Endothelial cell (in vitro differentiated cells): ENCODE results near the gene CRYL1. TPM values are rescaled to one million over a fixed set of nuclear protein-coding genes. Genes with fewer than 3 reads are reported as not detected.

Source experiments
- DNase-seq: peaks from one replicate; pipeline ENCODE4 v3.0.0; 2021; ENCODE audit warnings: low spot score
- H3K27ac Mint-ChIP-seq: one replicate; pipeline ENCODE4 v1.8.0; 2021; ENCODE audit warnings: mixed read lengths, inconsistent platforms; ENCODE audit not compliant: unreplicated experiment
- H3K27me3 Mint-ChIP-seq: one replicate; pipeline ENCODE4 v1.8.0; 2021; ENCODE audit warnings: mild to moderate bottlenecking, moderate library complexity, mixed read lengths, inconsistent platforms; ENCODE audit not compliant: unreplicated experiment
- H3K36me3 Mint-ChIP-seq: one replicate; pipeline ENCODE4 v1.8.0; 2021; ENCODE audit warnings: mild to moderate bottlenecking, low read depth, mixed read lengths, inconsistent platforms; ENCODE audit not compliant: unreplicated experiment
- H3K4me1 Mint-ChIP-seq: one replicate; pipeline ENCODE4 v1.8.0; 2021; ENCODE audit warnings: mild to moderate bottlenecking, mixed read lengths, inconsistent platforms; ENCODE audit not compliant: unreplicated experiment
- H3K4me3 Mint-ChIP-seq: one replicate; pipeline ENCODE4 v1.8.0; 2021; ENCODE audit warnings: mild to moderate bottlenecking, mixed read lengths, inconsistent platforms; ENCODE audit not compliant: unreplicated experiment
- H3K9me3 Mint-ChIP-seq: one replicate; pipeline ENCODE4 v1.8.0; 2021; ENCODE audit warnings: mixed read lengths, inconsistent platforms; ENCODE audit not compliant: unreplicated experiment
- total RNA-seq: library from RNA; stranded (reverse); fragmentation: NEBNext Ultra II Directional; extraction: Animal tissue kit (Norgen Biotek cat#: 25700); gene quantifications from one replicate; pipeline ENCODE4 v1.2.1, GENCODE V29; 2021; ENCODE audit not compliant: unreplicated experiment
- TF ChIP-seq, protein P1 (sequence below): fragments of 200-600 bp; sonication (generic); IDR thresholded peaks from one replicate; pipeline ENCODE4 v1.5.0; 2021; ENCODE audit warnings: antibody characterized with exemption; ENCODE audit not compliant: unreplicated experiment

Gene CRYL1
- total RNA-seq, 1 donor from 2014 or later, result 4.8 TPM

GRCh38 chr13:20495087-20496023 is 30.3 kb downstream of the CRYL1 start:
- no peaks in the 10 kb centered on the region for H3K9me3 Mint-ChIP-seq
- peak; percentile 61 for DNase-seq
- H3K27ac Mint-ChIP-seq, result no peak overlapping the region
- H3K4me1 Mint-ChIP-seq, result peaks cover under 1% of the 10 kb centered on the region
- H3K27me3 Mint-ChIP-seq, result peaks cover 4% of the 10 kb centered on the region
- TF ChIP-seq, protein P1, sequence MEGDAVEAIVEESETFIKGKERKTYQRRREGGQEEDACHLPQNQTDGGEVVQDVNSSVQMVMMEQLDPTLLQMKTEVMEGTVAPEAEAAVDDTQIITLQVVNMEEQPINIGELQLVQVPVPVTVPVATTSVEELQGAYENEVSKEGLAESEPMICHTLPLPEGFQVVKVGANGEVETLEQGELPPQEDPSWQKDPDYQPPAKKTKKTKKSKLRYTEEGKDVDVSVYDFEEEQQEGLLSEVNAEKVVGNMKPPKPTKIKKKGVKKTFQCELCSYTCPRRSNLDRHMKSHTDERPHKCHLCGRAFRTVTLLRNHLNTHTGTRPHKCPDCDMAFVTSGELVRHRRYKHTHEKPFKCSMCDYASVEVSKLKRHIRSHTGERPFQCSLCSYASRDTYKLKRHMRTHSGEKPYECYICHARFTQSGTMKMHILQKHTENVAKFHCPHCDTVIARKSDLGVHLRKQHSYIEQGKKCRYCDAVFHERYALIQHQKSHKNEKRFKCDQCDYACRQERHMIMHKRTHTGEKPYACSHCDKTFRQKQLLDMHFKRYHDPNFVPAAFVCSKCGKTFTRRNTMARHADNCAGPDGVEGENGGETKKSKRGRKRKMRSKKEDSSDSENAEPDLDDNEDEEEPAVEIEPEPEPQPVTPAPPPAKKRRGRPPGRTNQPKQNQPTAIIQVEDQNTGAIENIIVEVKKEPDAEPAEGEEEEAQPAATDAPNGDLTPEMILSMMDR, result peak; percentile 91
- H3K4me3 Mint-ChIP-seq, result no peak overlapping the region
- H3K36me3 Mint-ChIP-seq, result no peaks in the 10 kb centered on the region

DNA sequence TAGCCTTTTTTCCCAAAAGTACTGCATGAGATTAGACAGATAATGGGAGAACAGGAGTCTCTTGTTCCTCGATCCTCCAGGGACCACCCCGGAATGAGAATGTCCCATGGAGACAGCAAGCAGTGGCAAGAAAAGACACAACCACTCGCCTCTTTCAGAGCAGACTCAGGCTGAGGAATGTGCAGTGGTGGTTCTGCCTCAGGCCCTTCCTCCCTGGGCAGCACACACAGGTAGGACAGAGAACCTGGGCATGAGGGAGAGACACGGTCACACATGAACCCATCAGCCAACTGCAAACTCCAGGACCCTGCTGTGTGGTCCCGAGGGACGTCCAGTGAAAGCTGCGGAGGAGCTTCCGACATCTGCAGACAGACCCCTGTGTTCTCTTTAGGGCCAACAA is 31.0 kb downstream of the CRYL1 start:
- no peak for DNase-seq
- TF ChIP-seq, protein P1, result no peak
- H3K9me3 Mint-ChIP-seq, result no peaks in the 10 kb centered on the region
- H3K4me3 Mint-ChIP-seq, result no peak overlapping the region
- H3K27me3 Mint-ChIP-seq, result peaks cover 4% of the 10 kb centered on the region
- H3K36me3 Mint-ChIP-seq, result no peaks in the 10 kb centered on the region
- H3K4me1 Mint-ChIP-seq, result no peaks in the 10 kb centered on the region
- H3K27ac Mint-ChIP-seq, result no peak overlapping the region

DNA sequence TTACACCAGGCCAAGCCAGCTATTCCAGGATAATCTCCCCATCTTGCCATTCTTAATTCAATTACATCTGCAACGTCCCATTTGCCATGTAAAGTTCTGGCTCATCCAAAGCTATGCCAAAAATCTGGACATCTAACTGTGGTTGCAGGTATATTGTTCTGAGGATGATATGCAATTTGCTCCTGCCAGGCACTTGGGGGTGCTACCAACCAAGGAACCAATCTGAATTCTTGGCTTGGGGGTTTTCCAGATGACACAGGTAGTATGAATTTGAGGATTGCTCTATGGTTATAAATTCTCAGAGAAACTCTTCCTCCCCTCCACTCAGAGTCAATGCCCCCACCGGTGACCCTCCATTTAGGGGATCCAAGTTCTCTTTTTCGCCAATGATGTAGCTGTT is 33.0 kb downstream of the CRYL1 start:
- Mint-ChIP-seq H3K9me3 (no peaks in the 10 kb centered on the region), H3K27ac (no peak overlapping the region), H3K4me3 (no peak overlapping the region), H3K27me3 (peaks cover 4% of the 10 kb centered on the region), H3K4me1 (no peaks in the 10 kb centered on the region), H3K36me3 (no peaks in the 10 kb centered on the region)
- TF ChIP-seq, protein P1, result peak; percentile 37
- peak; percentile 40 for DNase-seq

GRCh38 chr13:20491926-20492435 is 33.7 kb downstream of the CRYL1 start:
- Mint-ChIP-seq H3K4me3 (no peak overlapping the region), H3K27me3 (peaks cover 4% of the 10 kb centered on the region)

More at GRCh38 chr13:20491926-20492435, 33.7 kb downstream of the CRYL1 start:
- H3K27ac Mint-ChIP-seq, result no peak overlapping the region
- H3K4me1 Mint-ChIP-seq, result no peaks in the 10 kb centered on the region
- no peaks in the 10 kb centered on the region for H3K9me3 Mint-ChIP-seq
- no peaks in the 10 kb centered on the region for H3K36me3 Mint-ChIP-seq
- no peak for DNase-seq
- TF ChIP-seq, protein P1, result no peak
